NCI-H2107 (cell line): ENCODE data around the gene DDR1.
"Not testable (repeated sequence)": the region's sequence is repeated elsewhere in the genome, so short reads cannot be mapped to it uniquely, and the experiment has no call there.

ENCODE experiments used
- DNase-seq: peaks from one replicate; lab custom pipeline; 2025; lab: John Stamatoyannopoulos, UW

DDR1 gene

DNA sequence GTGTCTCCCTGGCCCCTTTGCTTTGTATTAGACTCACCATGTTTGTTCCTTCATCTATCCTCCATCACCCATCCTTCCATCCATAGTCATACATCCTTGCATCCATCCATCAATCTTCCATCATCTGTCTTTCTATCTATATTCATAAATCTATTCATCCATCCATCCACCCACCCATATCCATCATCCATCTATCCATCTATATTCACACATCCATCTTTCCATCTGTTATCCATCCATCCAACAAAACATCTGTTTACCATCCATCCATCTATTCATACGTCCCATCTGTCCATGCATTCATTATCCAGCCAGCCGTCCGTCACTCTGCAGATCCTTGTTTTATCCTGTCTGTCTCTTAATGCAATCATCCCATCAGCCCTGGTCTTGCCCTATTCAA, 10.6 kb downstream of the DDR1 start:
- DNase-seq = no peak

DNA sequence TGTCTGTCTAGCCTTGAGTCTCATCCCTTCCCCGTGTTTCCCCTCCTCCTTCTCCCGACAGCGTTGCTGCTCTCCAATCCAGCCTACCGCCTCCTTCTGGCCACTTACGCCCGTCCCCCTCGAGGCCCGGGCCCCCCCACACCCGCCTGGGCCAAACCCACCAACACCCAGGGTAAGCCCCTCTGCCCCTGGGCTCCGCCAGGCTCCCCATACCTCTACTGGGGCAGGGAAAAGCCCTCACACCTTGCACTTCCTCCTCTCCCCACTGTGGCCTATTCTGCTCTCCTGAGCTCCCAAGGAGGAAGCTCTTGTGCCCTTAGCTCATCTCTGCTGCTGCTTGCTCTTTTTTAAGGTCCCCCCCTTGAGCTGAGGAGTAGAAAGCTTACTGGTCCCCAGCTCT, 11.0 kb downstream of the DDR1 start:
- DNase-seq = no peak

DNA sequence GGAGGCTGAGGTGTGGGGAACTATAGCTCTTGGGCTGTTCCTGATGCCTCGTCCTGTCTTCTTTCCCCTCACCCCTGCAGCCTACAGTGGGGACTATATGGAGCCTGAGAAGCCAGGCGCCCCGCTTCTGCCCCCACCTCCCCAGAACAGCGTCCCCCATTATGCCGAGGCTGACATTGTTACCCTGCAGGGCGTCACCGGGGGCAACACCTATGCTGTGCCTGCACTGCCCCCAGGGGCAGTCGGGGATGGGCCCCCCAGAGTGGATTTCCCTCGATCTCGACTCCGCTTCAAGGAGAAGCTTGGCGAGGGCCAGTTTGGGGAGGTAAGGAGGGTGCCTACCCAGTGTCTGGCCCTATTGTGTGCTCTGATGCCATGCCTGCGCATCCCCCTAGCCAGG, 12.2 kb downstream of the DDR1 start:
- no peak for DNase-seq

DNA sequence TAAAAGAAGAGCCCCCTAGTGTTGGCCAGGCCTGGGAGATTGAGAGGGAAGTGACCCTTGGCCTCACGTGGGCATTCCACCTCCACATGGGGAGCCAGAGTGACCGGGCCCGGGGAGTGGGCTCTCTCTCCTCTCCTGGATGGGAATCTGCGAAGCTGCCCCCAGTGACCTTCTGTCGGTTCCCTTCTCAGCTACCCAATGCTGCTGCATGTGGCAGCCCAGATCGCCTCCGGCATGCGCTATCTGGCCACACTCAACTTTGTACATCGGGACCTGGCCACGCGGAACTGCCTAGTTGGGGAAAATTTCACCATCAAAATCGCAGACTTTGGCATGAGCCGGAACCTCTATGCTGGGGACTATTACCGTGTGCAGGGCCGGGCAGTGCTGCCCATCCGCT, 13.6 kb downstream of the DDR1 start:
- DNase-seq = no peak

DNA sequence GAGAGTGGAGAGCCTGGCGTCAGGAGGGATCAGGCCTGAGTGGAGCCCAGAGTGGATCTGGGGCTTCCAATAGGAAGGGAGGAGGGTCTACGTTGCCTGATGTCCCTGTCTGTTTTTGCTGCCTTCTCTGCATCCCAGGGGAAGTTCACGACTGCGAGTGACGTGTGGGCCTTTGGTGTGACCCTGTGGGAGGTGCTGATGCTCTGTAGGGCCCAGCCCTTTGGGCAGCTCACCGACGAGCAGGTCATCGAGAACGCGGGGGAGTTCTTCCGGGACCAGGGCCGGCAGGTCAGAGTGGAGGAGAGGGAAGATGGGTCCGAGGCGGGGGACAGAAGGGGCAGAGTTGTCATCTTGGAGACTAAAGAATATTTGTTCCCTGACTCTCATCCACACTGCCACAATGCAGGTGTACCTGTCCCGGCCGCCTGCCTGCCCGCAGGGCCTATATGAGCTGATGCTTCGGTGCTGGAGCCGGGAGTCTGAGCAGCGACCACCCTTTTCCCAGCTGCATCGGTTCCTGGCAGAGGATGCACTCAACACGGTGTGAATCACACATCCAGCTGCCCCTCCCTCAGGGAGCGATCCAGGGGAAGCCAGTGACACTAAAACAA, 14.5 kb downstream of the DDR1 start:
- DNase-seq = no peak

DNA sequence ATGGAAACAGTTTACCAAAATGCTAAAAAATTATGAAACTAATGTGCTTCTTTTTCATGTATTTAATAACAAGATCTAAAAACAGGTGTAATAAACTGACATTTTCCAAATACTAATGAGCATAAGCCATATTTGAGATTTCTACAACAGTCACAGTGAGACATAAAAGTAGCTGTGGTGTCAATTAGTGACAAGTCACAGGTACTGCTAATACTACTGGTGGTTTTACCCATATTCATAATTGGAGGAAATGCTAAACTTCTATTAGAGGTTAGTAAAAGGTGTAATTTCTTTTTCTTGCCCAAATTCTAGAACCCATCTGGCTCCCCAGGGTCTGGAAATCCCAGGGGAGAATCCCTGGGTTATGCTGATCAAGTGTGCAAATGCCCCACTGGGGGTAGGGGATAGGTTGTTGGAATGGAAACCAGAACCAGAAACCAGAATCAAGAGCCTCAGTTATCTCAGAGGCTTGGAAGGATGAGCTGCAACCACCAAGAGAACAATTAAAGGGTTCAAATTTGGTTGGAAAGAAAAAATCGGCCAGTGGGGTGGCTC, 16.6 kb downstream of the DDR1 start:
- DNase-seq = no peak

DNA sequence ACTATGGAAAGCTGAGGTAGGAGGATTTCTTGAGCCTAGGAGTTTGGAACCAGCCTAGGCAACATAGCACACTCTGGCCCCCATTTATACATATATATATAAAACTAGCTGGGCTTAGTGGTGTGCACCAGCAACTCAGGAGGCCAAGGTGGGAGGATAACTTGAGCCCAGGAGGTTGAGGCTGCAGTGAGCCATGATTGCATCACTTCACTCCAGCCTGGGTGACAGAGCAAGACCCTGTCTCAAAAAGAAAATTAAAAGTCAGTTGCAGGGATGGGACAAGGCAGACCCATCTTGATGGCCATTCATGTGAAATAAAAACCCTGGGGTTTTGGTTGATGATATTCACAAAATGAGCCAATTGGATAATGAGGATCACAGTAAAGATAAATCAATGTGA, 17.1 kb downstream of the DDR1 start:
- DNase-seq = no peak

DNA sequence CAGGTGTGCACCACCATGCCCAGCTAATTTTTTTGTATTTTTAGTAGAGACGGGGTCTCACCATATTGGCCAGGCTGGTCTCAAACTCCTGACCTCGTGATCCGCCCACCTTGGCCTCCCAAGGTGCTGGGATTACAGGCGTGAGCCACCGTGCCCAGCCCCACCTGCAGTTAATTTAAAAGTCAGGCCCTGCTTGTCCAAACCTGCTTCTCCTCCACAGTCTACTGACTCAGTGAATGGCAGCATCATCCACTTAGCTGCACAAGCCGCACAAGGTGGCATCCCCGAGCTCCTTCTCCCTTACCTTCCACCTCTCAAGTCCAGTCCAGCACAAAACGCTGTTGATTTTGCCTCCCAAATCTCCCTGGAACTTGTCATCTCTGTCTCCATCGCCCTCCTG, 17.9 kb downstream of the DDR1 start:
- DNase-seq = not testable (repeated sequence)

DNA sequence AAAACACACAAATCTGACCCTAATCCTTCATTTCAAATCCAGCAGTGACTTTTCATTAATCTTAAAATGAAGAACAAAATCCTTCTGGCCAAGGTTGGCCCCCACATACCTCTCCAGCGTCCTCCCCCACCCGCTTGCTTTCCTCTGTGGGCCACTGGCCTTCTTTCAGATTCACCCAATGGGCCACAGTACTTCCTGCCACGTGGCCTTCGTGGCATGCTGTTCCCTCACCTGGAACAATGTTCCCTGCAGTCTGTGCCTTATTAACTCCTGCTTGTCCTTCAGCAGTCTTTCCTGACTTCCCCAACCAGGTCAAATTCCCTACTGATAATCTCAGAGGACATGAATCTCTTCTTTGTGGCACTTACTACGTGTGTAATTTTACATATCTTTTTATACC, 18.4 kb downstream of the DDR1 start:
- no peak for DNase-seq

DNA sequence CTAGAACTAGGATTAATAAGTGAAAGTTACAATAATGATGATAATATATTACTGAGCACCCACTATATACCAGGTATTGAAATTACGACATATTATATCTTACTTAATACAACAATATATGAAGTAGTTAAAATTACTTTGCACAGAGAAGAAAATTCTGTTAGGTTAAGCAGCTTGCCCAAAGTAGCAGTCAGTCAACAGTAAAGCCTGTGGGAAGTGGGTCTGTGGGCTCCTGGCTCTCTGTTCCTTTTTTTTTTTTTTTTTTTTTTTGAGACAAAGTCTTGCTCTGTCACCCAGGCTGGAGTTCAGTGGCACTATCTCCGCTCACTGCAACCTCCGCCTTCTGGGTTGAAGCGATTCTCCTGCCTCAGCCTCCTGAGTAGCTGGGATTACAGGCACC, 18.9 kb downstream of the DDR1 start:
- no peak for DNase-seq

DNA sequence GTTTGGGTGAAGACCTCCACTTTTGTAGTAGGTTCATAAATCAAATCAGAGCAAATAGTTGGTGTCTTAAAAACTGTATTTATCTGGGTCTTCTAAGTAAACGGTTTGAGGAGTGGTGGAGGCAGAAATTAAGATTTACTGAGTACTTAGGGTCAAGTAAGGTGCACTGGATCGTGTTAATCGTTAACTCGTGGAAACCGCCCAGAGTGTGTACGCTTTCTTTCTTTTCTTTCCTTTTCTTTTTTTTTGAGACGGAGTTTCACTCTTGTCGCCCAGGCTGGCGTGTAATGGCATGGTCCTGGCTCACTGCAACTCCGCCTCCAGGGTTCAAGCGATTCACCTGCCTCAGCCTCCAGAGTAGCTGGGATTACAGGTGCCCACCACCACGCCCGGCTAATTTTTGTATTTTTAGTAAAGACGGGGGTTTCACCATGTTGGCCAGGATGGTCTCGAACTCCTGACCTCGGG, 23.0 kb downstream of the DDR1 start:
- DNase-seq = not testable (repeated sequence)

DNA sequence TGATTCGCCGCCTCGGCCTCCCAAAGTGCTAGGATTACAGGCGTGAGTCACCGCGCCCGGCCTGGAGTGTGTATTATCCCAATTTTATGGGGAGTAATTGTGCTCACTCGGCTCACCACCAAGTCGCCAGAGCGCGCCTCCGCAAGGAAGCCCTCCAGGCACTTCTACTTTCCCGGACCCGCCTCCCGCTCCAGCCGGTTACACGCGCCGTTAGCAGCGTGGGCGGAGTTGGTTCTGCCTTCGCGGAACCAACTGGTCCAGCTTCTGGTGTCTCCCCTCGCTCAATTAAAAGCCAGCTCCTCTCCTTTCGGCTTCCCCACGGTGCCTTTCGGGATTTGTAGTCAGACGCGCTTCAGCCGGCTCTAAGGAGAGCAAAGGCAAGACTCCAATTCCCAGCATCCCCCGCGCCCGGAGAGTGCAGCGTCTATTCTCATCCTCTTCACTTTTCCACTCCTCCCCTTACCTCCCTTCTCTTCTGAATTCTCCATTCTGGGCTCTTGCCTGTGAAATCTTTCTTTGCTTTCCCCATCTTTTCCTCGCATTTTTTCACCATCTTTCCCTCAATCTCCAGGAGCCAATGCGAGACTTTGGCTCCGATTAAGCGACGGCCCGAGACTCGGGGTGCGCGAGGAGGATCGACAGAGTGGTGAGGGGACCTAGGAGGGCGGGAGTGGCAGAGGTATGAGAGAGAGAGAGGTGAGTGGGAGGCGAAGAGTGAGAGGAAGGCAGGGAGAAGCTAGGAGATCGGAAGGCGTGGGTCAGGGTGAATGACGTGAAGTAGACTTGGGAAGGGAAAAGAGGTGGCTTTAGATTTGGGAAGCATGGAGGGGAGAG, 23.7 kb downstream of the DDR1 start, which contains the start of gene GTF2H4:
Gene GTF2H4, plus strand, starts transcription at position 450 of the 834 bp plus-strand sequence.
- DNase-seq = peak; percentile 63

DNA sequence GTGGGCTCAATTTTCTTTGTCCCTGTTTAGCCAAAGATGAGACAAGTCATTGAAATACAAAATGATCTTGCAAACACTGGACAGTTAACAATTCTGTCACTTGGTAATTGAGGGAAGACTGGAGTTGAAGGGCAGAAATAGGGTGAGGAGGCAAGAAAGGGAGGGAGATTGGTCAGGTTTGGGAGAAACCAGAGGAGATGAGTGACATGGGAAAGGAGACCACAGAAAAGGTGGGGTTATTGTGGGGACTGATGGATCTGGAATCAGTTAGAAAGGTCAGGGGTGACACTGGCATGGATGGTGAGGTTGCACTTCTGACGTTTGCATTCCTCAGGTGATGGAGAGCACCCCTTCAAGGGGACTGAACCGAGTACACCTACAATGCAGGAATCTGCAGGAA, 24.4 kb downstream of the DDR1 start:
- no peak for DNase-seq

DNA sequence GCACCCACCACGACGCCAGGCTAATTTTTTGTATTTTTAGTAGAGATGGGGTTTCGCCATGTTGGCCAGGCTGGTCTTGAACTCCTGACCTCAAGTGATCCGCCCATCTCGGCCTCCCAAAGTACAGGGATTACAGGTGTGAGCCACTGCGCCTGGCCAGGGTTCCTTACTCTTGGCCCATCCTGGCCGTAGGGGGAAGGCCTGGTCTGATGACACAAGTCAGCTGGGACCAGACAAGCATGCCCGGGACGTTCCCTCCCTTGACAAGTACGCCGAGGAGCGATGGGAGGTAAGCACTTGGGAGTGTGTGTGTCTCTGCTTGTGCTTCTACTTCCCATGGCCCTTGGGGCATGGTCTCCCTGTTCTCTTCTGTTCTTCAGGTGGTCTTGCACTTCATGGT, 26.2 kb downstream of the DDR1 start:
- not testable (repeated sequence) for DNase-seq

DNA sequence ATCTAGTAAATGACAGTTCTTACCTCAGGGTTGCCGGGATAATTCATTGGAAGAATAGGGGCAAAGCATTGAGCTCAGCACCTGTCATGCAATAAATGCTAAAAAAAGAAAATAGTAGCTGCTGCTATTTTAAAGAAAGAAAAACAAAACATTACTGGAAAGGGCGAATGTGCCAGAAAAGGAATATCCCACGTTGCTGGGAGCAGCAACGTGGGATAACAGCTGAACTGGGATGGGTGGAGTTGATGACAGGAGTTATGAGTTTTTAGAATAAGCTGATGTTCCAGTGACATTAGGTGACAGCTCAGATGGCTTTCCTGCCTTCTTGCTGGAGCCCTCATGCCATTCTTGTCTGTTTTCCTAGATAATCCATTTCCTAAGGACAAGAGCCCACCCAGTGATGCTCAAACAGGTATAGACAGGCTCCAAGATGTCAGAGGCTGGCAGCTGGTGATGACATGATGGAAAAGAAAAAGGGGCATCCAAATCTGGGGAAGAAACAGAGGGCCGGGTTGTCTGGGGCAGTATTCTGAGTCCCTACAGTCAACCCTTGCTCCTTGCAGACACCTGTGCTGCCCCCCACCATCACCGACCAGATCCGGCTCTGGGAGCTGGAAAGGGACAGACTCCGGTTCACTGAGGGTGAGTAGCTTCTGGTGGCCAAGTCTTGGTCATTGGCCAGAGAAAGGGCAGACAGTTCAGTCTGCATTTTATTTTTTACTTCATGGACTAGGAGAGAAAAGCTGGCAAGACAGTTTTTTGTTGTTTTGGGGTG, 28.6 kb downstream of the DDR1 start:
- no peak for DNase-seq

DNA sequence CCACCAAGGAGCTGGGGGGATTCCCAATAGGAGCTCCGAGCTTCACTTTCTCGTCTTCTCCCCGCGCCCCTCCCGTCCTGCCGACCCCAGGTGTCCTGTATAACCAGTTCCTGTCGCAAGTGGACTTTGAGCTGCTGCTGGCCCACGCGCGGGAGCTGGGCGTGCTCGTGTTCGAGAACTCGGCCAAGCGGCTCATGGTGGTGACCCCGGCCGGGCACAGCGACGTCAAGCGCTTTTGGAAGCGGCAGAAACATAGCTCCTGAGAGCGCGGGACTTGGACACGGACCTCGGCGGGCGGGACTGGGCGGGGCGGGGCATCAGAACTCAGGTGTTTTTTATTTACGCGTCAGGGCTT, 29.4 kb downstream of the DDR1 start:
- no peak for DNase-seq

DNA sequence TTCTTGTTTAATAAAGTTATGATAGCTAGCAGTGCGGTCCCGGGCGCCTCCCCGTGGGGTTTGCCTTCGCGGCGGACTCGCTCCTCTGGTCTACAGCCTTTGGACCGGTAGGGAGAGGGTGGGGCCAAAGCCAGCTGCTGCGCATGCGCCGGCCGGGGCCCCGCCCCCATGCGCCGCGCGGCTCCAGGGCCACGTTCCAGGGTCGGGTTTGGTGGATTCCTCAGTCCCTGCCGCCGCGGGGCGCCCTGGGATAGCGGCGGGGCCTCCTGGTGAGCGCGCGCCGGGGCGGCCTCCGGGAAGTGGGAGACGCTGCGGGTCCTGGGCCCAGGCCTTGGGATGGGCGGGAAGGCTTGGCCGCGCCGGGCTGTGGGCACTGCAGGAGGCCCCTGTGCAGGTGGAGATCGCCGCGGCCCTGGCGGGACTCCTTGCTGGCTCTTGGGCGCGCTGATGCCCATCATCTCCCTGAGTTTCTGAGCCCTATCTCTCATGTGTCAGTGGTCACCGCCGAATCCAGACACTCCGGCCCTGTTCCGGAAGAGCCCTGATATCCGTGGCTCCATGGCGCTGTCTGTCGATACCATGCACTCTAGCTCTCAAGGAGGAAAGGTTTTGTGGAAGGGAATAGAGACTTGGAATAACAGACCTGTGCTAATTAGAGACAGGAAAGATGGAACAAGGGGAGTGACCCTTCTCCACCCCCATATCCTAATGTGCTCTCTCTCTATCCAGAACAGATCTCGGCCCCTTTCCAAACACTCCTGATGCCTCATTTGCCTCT, 29.9 kb downstream of the DDR1 start, which contains the start of gene VARS2:
Gene VARS2, plus strand, starts transcription at position 163 of the 778 bp plus-strand sequence. Its CDS starts 599 bp downstream, at position 762.
- DNase-seq = peak; percentile 37

DNA sequence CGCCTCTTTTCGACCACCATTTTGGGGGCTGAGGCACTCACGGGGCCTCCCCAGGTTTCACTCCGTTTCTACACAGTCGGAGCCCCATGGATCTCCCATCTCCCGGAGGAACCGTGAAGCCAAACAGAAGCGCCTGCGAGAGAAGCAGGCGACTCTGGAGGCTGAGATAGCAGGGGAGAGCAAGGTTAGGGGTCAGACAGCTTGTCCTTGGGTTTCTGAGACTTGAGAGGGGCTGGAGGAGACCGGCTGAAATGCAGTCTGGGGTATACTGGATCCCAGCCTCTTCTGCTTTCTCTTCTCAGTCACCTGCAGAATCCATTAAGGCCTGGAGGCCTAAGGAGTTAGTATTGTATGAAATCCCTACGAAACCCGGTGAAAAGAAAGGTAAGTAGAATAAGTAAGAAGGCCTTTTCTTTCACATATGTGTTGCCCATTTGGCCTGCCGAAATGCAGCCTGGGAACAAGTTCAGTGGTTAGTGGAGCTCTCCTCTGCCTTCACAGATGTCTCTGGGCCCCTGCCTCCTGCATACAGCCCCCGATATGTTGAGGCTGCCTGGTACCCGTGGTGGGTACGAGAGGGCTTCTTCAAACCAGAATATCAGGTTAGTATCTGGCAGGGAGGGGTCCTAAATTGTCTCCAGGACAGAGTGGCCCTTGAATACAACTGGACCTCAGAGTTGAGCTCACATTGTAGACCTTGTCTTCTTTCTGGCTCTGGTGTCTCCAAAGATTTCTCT, 30.7 kb downstream of the DDR1 start:
- no peak for DNase-seq

DNA sequence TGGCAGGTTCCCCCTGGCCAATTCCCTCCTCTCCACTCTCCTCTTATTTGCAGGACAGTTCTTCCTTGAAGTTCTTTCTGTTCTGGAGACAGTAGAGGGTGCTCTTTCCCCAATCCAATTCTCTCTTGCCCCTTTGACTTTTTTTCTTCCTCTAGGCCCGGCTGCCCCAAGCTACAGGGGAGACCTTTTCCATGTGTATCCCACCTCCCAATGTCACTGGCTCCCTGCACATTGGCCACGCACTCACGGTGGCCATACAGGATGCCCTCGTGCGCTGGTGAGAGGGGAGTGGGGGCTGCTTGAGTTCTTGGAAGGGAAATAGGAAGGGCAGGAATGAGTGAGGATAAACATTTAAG, 31.2 kb downstream of the DDR1 start:
- DNase-seq = no peak

DNA sequence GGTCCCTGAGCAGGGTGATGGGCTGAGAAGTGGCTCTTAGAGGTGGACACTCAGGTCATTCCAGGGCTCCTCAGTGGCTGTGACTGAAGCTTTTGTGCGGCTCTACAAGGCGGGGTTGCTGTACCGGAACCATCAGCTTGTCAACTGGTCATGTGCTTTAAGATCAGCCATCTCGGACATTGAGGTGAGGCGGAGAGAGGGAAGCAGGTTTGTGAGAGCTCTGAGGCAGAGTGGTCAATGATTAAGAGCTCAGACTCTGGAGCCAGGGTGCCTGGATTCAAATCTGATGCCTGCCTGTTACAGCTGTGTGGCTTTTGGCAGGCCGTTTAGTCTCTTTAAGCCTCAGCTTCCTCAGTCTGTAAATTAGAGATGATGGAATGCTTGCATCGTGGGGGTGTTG, 32.7 kb downstream of the DDR1 start:
- no peak for DNase-seq

DNA sequence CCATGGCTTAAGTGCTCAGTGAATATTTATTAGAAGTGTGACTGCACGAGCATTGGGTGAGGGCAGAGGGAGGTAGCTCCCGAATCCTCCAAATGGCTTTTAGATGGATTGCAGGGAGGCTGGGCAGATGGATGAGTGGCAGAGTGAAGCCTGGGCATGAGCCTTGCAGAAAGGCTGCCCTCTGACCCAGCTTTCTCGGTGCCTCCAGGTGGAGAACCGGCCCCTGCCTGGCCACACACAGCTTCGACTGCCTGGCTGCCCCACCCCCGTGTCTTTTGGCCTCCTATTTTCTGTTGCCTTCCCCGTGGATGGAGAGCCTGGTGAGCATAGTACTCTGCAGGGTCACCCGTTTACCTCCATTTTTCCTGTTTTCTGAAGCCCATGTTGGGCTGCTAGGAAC, 33.2 kb downstream of the DDR1 start:
- DNase-seq = no peak
